Stimulated activated CD4-positive, alpha-beta T cell treated with anti-CD3 and anti-CD28 coated beads, Interleukin-4, amount 100 ng/mL, for 48 hours (primary cell): ENCODE data around the gene PTPRM.

Source experiments
- DNase-seq, 2 donors: peaks; one replicate each; pipeline ENCODE4 v3.0.0-alpha.2; 2020; ENCODE audit warnings: low read depth in 2 of 2

Gene PTPRM

GRCh38 chr18:7567474-7568425, 634 bp downstream of the PTPRM start:
- DNase-seq: no peak

- DNase-seq: no peak
These were observed 1.3 kb downstream of the PTPRM start for GRCh38 chr18:7568426-7568825.

GRCh38 chr18:7571626-7572025, 4.5 kb downstream of the PTPRM start:
- DNase-seq: no peak

DNA sequence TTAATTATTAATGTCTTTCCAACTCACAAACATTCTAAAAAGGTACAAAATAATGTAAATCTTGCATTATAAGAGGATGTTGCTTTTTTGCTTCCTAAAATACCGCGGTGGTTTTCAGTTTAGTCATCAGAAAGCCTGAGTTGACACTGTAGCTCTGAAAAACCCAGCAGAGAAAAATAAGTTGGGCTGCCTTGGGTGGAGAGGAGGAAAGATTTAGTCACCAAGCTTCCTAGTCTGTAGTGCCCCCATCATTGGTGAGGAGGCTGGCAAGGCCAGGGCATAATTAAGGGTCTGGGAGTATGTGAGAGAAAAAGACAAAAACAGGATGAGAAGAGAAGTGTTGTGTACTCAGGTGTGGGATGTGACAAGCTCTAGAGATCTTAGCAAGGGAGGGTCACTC, 5.7 kb downstream of the PTPRM start:
- no peak for DNase-seq

DNA sequence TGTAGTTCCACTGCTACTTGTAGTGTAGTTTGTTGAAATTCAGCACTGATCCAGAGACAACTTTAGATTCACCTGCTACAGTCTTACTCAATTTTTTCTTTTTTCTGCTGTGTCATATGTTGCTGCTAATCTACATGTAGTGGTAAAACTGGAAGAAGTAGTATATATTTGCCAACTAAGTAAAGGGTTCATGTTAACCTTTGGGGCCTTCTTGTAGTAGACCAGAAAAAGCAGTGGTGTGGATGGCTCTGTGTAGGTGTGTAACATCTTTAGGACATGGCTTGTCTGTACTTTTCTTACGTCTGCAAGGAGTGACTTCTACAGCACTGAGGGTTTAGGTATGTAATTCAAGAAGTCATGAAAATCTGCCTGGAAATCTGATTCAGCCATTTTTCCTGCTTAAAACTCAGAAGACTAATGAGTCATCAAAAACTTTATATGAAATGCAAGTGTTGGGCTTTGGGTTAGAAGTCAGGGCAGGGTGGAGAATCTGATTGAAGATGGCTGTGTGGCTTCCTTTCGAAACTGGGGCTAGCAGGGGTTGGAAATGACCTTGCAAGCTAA, 8.4 kb downstream of the PTPRM start:
- DNase-seq: no peak

- no peak for DNase-seq
These were observed 9.0 kb downstream of the PTPRM start for GRCh38 chr18:7576077-7576476.

DNA sequence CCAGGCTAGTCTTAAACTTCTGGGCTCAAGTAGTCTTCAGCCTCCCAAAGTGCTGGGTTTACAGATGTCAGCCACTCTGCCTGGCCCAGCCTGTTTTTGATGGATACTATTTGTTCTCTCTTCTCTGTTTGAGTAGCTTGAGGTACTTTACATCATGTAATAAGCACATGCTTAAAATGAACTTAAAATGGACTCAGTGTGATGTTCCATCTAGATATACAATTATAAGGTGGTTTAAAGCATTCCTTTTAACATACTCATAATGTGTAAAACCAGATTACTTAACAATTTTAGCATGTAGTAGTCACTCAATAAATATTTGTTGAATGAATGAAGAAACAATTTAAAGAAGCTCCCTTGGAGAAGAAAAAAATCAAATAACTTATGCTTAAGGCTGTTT, 9.6 kb downstream of the PTPRM start:
- DNase-seq: no peak

DNA sequence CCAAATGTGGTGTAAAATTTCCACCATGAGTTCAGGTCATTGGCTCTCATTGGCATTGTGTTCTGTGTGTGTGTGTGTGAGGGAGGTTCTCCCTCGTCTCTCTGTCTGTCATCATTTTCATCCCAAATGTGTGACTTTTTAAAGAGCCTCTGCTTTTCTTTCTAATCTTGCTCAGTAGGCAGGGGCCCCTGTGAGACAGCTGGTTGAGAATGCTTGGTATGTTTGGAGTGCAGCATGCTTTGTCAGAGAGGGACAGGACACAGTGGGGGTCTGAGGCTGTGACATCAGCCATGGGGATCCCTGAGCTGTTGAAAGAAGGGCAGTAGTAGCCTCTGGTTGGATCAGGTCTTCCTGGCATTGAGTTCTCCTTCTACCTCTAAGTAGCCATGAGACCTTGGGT, 10.6 kb downstream of the PTPRM start:
- no peak for DNase-seq

- DNase-seq: no peak
These were observed 12.2 kb downstream of the PTPRM start for GRCh38 chr18:7579176-7579917.

DNA sequence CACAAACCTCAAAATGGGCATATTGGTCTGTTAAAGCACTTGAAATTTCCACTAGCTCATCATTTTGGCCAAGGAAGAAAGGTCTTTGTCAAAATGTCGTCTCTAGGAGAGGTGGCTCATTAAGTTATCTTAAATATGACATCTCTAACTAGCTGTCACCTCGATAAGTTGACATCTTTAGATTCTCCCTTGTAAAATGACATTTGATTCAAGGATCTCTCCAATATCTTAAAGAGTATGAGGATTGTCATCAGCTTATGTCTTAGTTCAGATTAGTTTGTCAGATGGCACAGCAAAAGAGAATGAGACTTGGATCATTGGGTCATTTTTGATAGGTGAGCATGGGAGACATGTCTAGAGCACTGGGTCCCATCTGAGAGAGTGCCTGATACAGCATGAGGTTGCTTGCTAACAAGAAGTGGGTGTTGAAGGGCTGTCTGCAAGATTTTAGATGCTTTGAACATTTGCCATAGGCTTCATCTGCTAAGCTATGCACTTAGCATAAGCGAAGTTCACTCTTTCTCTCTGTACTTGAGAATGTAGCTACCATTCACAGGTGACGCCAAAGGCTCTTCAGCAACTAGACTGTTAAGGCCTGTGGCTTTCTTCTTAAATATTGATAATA, 12.9 kb downstream of the PTPRM start:
- no peak for DNase-seq

- DNase-seq: no peak
These were observed 17.6 kb downstream of the PTPRM start for GRCh38 chr18:7584646-7585275.

GRCh38 chr18:7585276-7585670, 18.2 kb downstream of the PTPRM start:
- no peak for DNase-seq

DNA sequence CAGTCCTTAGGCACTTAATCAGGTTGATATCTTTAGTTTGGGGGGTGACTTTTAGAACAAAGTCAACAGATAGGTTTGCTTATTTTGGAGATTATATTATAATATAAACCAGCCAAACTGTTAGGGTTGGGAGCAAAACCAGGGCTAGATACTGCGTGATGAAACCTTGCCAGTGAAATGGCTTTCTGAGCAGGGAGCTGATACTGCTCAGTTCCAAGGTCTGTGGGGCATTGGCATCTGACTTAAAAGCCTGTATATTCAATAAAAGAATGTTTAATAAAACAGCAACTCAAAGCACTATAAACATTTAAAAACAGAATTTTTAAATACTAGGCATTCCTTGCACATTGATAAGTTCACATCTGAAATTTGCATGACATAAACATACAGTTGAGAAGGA, 19.3 kb downstream of the PTPRM start:
- DNase-seq: no peak

DNA sequence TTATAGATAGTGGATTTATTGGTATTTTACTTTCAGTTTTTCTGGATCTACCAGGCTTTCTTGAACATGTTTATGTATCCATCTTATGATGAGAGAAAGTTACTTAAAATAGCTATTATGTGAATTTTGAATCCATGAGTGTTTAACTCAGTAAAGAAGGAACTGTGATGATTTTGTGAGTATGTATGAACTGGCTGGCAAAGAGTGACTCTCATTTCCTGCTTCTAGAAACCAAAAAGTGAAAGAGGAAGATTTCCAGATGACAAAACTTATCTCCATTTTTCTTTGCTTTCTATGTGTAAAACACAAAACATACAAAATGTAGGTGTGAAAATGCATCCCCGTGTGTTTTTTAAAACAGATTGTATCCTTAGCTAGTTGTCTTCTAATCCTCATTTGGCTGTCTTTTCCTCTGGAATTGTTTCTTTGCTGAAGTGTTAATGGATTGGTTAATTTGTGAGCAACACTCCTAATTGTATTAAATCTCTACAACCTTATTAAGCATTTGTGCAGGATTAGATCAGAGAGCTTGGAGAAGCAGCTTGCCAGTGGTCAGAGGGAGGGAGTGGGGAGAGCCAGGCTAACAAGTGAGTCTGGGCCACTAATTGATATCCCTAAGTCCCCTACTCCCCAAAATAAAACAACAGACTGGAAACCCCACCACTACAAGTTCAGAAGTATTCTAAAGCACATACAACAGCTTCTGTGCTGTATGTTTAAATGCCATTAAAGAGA, 23.9 kb downstream of the PTPRM start:
- DNase-seq: no peak

DNA sequence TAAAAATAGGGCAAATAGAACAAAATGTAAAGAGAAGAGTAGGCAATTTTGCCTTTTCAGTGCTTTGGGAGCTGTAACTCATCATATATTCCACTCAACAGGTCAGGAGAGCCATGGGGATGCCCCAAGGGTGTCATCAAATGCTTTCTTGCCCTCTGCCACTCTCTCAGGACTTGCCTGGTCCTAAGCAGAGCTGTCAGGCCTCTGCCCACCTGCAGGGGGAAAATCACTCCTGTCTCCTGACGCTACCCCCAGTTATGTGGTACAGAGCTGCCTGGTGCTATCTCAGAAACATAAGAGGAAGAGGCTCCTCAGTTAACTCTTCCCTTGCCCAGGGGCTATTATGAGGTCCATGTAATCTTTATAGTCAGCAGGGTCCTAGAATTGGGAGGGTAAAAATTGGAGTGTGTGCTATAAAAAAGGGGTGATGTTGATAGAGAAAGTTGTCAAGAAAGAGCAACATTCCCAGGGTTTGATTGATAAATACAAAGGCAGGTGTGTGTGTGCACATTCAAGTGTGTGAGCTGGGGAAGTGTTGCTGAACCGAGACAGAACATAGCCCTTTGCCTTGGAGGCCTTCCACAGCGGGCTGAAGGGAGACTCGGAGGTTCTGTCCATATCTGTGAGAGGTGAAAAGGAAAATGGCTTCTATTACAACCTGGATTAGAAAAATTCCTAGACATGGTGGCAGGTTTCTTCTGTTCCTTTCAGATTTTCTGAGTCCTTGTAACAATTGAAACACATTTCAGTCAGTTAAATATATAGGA, 25.4 kb downstream of the PTPRM start:
- DNase-seq: no peak

- no peak for DNase-seq
These were observed 26.2 kb downstream of the PTPRM start for GRCh38 chr18:7593218-7593819.

DNA sequence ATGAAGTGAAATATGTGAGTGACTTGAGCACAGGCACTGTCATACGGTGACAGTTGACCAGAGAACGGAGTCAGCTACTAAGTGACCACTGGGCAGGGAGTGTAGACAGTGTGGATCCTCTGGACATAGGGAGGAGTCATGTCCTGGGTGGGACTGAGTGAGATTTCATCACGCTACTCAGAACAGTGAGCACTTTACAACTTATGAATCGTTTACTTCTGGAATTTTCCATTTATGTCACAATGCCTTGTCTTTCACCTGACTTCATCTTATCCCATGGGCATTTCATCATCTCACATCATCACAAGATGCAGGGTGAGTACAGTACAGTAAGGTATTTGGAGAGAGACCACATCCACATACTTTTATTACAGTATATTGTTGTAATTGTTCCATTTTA, 29.0 kb downstream of the PTPRM start:
- no peak for DNase-seq

GRCh38 chr18:7597500-7597899, 30.4 kb downstream of the PTPRM start:
- DNase-seq: no peak

GRCh38 chr18:7598167-7599047, 31.3 kb downstream of the PTPRM start:
- no peak for DNase-seq
